ENCODE measurements around the gene THAP8.

DNA sequence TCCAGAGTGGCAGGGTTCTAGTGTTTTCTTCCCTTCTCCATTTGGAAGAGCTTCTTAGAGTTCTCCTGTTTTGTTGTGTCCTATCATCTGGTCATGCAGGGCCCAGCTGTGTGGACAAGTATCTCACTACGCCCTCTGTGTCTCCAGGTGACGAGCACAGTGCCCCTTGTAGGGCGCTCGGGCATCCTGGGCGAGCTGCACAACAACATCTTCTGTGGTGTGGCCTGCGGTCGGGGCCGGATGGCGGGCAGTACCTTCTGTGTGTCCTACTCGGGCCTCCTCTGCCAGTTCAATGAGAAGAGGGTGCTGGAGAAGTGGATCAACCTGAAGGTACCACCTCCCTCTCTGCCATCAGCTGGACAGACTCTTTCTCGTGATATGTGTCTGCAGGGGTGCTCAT is 13.6 kb upstream of the THAP8 start:
- TF ChIP-seq, protein P1, sequence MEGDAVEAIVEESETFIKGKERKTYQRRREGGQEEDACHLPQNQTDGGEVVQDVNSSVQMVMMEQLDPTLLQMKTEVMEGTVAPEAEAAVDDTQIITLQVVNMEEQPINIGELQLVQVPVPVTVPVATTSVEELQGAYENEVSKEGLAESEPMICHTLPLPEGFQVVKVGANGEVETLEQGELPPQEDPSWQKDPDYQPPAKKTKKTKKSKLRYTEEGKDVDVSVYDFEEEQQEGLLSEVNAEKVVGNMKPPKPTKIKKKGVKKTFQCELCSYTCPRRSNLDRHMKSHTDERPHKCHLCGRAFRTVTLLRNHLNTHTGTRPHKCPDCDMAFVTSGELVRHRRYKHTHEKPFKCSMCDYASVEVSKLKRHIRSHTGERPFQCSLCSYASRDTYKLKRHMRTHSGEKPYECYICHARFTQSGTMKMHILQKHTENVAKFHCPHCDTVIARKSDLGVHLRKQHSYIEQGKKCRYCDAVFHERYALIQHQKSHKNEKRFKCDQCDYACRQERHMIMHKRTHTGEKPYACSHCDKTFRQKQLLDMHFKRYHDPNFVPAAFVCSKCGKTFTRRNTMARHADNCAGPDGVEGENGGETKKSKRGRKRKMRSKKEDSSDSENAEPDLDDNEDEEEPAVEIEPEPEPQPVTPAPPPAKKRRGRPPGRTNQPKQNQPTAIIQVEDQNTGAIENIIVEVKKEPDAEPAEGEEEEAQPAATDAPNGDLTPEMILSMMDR (IDR thresholded peaks at IDR 0.05; ENCODE audit: low read depth, low read length), result no peak
- no peak for TF ChIP-seq POLR2A (IDR thresholded peaks at IDR 0.05; ENCODE audit: extremely low read depth, insufficient read length)
- TF ChIP-seq, protein P2, sequence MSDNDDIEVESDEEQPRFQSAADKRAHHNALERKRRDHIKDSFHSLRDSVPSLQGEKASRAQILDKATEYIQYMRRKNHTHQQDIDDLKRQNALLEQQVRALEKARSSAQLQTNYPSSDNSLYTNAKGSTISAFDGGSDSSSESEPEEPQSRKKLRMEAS (IDR thresholded peaks at IDR 0.05; ENCODE audit: low read depth, low read length), result no peak
